ENCODE data around the gene NUP205. TPM values are rescaled to one million over a fixed set of nuclear protein-coding genes. Genes with fewer than 3 reads are reported as not detected.

NUP205 gene, protein sequence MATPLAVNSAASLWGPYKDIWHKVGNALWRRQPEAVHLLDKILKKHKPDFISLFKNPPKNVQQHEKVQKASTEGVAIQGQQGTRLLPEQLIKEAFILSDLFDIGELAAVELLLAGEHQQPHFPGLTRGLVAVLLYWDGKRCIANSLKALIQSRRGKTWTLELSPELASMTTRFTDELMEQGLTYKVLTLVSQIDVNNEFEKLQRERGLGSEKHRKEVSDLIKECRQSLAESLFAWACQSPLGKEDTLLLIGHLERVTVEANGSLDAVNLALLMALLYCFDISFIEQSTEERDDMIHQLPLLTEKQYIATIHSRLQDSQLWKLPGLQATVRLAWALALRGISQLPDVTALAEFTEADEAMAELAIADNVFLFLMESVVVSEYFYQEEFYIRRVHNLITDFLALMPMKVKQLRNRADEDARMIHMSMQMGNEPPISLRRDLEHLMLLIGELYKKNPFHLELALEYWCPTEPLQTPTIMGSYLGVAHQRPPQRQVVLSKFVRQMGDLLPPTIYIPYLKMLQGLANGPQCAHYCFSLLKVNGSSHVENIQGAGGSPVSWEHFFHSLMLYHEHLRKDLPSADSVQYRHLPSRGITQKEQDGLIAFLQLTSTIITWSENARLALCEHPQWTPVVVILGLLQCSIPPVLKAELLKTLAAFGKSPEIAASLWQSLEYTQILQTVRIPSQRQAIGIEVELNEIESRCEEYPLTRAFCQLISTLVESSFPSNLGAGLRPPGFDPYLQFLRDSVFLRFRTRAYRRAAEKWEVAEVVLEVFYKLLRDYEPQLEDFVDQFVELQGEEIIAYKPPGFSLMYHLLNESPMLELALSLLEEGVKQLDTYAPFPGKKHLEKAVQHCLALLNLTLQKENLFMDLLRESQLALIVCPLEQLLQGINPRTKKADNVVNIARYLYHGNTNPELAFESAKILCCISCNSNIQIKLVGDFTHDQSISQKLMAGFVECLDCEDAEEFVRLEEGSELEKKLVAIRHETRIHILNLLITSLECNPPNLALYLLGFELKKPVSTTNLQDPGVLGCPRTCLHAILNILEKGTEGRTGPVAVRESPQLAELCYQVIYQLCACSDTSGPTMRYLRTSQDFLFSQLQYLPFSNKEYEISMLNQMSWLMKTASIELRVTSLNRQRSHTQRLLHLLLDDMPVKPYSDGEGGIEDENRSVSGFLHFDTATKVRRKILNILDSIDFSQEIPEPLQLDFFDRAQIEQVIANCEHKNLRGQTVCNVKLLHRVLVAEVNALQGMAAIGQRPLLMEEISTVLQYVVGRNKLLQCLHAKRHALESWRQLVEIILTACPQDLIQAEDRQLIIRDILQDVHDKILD (N-terminal part only)
- 10 to 100 TPM; 65.1 to 77.3 (median 68.3) TPM for polyA plus RNA-seq (ENCODE audit: insufficient read length in 3 of 3)
- long read RNA-seq, donor 1, full-length matches to known transcripts: 1 of 1 reads
- long read RNA-seq, donor 1, partial matches to known transcripts: 0 of 1 reads
- long read RNA-seq, donor 1, other reads (novel, unspliced or antisense): 0 of 1 reads
- long read RNA-seq, donor 2, full-length matches to known transcripts: 2 of 8 reads
- long read RNA-seq, donor 2, partial matches to known transcripts: 6 of 8 reads
- long read RNA-seq, donor 2, other reads (novel, unspliced or antisense): 0 of 8 reads
- long read RNA-seq, donor 3, full-length matches to known transcripts: 3 of 10 reads
- long read RNA-seq, donor 3, partial matches to known transcripts: 7 of 10 reads
- long read RNA-seq, donor 3, other reads (novel, unspliced or antisense): 0 of 10 reads
- long read RNA-seq, donor 4, full-length matches to known transcripts: 4 of 12 reads
- long read RNA-seq, donor 4, partial matches to known transcripts: 8 of 12 reads
- long read RNA-seq, donor 4, other reads (novel, unspliced or antisense): 0 of 12 reads
- long read RNA-seq, donor 5: 0 reads
- long read RNA-seq, donor 6, full-length matches to known transcripts: 5 of 18 reads
- long read RNA-seq, donor 6, partial matches to known transcripts: 13 of 18 reads
- long read RNA-seq, donor 6, other reads (novel, unspliced or antisense): 0 of 18 reads
- long read RNA-seq, donor 7, partial matches to known transcripts: 31 of 32 reads
- long read RNA-seq, donor 7, other reads (novel, unspliced or antisense): 0 of 32 reads
- long read RNA-seq, donor 8: 0 reads
- long read RNA-seq, donor 9, partial matches to known transcripts: 12 of 12 reads
- long read RNA-seq, donor 9, other reads (novel, unspliced or antisense): 0 of 12 reads
- long read RNA-seq, donor 10, partial matches to known transcripts: 30 of 32 reads
- long read RNA-seq, donor 10, other reads (novel, unspliced or antisense): 0 of 32 reads
- long read RNA-seq, donor 11, full-length matches to known transcripts: 1 of 1 reads
- long read RNA-seq, donor 11, partial matches to known transcripts: 0 of 1 reads
- long read RNA-seq, donor 11, other reads (novel, unspliced or antisense): 0 of 1 reads
- long read RNA-seq, donor 12, partial matches to known transcripts: 16 of 16 reads
- long read RNA-seq, donor 12, other reads (novel, unspliced or antisense): 0 of 16 reads
- long read RNA-seq, donor 13: 0 reads
- long read RNA-seq, donor 14: 0 reads
- long read RNA-seq, donor 15, full-length matches to known transcripts: 2 of 15 reads
- long read RNA-seq, donor 15, partial matches to known transcripts: 13 of 15 reads
- long read RNA-seq, donor 15, other reads (novel, unspliced or antisense): 0 of 15 reads
- long read RNA-seq, donor 16, full-length matches to known transcripts: 12 of 27 reads
- long read RNA-seq, donor 16, partial matches to known transcripts: 15 of 27 reads
- long read RNA-seq, donor 16, other reads (novel, unspliced or antisense): 0 of 27 reads

DNA sequence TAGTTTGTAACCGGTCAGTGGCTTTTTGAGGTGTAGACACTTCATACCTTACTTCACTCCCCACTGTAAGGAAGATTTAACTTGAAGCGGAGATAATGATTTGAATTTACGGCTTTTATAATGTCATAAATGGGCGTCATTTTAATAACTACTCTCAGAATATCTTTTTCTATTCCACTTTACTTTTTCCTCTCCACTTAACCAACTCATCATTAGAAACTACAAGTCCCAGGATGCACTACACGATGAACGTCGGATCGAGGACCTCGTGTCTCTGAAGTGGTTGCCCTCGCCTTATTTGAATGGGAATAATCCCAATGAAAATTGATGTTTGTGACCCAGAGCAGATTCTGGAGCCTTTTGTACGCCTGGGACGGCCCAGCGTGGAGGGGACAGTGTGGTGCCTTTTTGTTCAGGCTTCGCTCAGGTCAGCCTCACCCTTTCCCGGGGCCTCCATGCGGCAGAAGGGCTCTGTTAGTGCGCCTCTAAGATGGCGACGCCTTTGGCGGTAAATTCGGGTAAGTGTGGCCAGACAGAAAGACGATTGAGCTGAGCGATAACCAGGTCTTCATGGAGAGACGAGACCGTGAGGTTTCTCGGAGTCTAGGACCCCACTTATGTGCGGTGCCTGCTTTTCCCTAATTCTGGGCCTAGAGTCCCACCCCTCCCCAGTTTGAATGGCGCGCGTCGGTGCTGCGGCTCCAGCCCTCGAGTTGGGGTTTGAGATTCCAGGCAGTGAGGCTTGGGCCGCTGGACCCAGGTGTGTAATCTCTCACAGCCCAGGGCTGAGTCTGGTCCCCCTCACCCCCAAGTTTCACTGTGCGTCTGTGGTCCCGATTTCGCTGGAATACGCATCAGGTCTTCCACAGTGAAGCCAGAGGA, at the start of gene NUP205:
NUP205 (plus strand) TSS at position 463 of the 882 bp plus-strand sequence; CDS start at position 491, 28 bp downstream.
- DNase-seq (ENCODE audit: extremely low read depth in 1 of 11, low read depth in 9 of 11, low spot score in 4 of 11): peak; percentile 67 to 94 (median 78)

DNA sequence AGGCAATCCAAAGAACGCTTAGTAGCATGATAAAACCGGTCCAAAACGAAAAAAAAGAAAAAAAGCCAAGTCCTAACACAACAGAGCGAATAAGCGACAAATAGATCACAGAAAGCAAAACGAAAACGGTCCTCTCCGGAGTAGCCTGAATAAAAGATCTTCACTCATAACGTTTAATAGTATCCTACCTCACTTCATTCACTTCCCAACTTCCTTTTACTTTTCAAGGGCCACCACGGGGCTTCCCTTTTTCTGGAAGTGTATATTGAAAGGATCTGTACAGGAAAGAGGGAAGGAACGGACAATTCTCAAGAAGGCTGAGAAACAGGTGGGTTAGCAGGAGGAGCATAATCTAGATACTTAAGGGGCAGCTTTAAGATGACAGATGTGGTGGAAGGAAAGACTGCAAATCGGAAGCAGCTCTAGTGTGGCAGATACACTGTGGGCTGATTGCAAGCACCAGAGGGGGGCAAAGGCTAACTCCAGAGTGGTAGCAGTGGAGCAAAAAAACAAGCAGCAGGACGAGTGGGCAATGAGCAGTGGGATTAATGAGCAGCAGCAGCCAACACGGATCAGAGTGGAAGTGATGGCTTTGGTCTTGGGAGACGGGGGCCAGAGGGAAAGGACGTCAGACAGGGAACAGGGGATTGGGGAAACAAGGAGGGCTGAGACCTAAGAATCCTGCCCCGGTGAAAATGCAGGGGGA, 48.7 kb upstream of the NUP205 start:
- peak in 8 of 11 donors; percentile 16 to 38 (median 25) for DNase-seq (ENCODE audit: extremely low read depth in 1 of 11, low read depth in 9 of 11, low spot score in 4 of 11)

DNA sequence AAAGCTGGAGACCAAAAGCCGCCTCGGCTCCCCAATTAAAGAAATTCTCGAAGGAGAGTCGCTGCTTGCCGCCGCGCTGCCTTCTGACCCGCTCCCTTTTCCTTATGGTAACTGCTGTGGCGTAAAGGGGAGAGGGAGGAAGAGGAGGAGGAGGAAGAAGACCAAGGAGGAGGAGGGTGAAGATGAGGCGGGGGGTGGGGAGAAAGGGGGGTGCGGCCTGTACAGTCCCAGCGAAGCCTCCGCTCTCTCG, 48.2 kb upstream of the NUP205 start:
- DNase-seq (ENCODE audit: extremely low read depth in 1 of 11, low read depth in 9 of 11, low spot score in 4 of 11): peak in 1 of 11 donors; percentile 43

DNA sequence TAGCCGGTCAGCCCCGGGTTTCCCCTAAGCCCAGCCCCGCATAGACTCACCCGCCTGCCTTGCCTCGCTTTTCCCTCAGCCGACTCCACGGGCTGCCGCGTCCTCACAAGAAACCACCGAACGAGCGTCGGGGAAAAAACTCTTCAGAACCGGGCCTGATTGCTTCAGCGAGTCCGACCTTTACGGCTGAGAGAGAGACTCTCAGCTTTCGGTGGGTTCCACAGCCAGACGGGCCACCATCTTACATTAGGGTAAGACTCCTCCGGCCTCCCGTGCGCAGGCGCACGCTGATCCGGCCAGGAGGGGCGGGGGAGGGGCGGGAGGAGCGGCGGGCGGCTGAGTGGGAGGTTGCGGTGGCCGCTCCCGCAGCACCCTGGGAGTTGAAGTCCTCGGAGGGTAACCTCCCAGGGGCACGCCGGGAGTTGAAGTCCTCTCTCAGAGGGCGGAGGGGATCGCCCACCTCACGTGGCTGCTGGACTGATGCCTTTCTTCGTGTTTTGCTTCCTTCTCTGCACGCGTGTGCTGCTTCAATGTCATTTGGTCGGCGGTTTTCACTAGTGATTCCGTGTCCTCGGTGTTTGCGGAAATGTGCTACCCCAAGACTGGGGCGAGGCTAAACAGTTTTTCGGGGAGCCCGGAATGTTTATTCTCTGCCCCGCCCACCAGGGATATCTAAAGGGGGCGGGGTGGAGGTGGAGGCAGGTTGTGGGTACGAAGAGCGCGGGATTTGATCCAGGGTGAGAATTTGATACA, 47.7 kb upstream of the NUP205 start, which contains the start of gene CNOT4:
CNOT4 (minus strand) TSS at position 264 of the 753 bp plus-strand sequence. CDS start 71,771 bp downstream, outside the sequence.
- DNase-seq (ENCODE audit: extremely low read depth in 1 of 11, low read depth in 9 of 11, low spot score in 4 of 11): peak; percentile 84 to 96 (median 93)

DNA sequence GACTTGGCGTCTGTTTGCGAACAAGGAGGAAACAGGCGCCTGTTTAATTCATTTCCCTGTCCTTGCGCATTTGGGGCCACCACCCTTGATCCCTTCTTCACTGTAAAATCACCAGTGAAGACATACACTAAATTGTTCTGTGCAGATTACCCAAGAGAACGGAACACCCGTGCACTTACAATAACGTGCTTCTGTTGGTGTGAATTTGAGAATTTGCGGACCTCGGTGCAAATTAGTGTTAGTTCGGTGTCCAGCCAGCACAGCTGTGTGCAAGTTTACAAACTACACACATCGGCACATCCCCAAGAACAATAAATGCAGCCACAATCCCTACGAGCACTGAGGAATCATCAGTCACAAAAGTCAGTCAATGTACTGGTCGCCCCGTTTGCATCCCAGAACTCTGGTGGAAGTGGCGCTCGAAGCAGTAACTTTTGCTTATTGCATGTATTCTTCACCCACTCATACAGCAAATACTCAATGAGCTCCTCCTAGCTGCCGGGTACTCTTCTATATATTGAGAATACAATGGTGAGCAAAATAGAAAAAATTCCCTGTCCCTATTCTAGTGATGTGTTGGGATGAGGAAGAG, 47.0 kb upstream of the NUP205 start:
- DNase-seq (ENCODE audit: extremely low read depth in 1 of 11, low read depth in 9 of 11, low spot score in 4 of 11): peak in 4 of 11 donors; percentile 5 to 14 (median 9)

DNA sequence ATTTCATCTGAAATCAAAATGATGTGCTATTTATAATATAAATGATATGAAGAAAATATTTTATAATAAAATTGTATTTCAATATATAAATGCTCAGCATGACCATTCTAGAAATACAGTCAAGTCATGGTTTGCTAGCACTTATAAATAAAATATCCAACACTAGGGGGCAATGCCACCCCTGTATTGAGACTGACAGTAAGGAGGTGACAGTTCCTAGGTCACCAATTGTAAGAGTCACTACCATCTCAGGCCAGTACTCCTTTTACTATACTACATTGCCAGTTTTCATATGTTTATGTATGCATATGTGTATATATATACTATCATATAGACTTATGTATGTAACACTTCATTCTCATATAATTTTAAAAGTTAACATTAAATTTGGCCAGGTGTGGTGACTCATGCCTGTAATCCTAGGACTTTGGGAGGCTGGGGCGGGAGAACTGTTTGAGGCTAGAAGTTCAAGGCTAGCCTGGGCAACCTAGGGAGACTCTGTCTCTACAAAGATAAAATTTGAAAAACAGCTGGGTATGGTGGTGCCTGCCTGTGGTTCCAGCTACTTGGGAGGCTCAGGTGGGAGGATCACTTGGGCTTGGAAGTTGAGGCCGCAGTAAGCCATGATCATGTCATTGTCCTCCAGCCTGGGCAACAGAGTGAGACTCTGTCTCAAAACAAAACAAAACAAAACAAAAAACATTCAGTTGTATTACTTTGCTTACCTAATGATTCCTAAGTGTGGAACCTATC, 45.4 kb upstream of the NUP205 start:
- peak in 5 of 11 donors; percentile 4 to 39 (median 20) for DNase-seq (ENCODE audit: extremely low read depth in 1 of 11, low read depth in 9 of 11, low spot score in 4 of 11)

DNA sequence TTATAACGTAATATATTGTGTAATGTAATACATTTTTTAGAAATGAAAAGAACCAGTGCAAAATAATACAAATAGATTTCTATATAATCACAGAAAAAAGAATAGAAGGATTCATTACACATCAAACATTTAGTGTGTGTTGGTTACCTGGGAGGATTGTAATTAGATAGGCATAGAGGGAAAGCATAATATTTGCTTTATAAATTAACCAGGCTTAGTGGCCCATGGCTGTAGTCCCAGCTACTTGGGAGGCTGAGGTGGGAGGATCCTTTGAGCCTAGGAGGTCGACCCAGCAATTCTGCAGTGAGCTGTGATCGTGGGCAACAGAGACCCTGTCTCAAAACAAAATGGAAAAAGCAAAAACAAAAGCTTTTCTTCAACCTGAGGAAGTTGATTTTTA, 42.9 kb upstream of the NUP205 start:
- DNase-seq (ENCODE audit: extremely low read depth in 1 of 11, low read depth in 9 of 11, low spot score in 4 of 11): no peak

DNA sequence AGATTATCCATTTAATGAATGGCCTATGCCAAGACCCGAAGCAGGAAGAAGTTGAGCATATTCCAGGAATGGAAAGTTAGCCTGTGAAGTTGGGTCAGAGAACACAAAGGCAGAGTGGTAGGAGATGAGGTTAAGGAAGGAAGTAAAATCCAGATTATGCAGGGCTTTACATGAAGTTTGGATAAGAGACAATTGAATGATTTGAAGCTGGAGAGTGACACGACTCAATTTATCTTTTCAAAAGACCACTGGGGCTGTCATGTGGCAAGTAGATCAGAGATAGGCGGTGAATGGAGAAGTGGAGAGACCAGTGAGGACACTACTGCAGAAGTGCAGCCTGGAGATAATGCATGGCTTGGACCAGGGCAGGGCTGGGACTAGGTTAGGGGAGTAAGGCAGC, 40.7 kb upstream of the NUP205 start:
- DNase-seq (ENCODE audit: extremely low read depth in 1 of 11, low read depth in 9 of 11, low spot score in 4 of 11): no peak

DNA sequence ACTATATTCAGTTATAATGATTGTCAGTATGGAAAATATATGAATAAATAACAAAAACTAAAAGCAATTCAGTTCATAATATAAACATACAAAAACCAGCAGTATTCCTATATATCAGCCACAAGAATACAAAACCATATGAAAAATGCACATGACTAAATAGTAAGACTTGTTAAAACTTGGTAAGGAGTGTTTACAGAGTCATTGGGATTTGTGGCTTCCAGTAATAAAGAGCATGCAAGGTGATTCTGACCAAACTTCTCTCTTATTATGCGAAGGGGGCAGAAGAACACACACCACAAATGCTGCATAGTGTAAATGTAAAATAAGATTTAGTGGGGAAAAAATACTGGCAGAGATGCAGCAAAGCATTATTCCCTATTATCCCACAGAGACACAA, 39.0 kb upstream of the NUP205 start:
- no peak for DNase-seq (ENCODE audit: extremely low read depth in 1 of 11, low read depth in 9 of 11, low spot score in 4 of 11)

DNA sequence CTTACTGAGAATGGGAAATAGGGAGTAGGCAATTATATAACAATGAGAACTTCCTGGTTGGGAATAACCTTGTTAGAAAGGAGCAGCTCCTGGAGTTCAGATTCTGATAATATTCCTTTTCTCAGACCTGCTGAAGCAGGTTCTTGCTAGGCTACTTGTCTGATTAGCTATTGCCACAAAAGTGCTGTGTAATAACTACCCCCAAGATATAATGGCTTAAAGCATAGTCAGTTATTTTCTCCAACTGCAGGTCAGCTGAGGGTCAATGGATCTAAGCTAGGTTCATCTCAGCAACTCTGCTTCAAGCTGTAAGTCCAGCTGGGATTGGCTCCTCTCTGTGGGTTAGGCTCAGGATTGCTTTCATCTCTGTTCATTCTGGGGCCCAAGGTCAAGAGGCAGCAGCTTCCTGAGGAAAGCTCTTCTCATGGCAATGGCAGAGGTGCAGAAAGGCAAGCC, 38.5 kb upstream of the NUP205 start:
- no peak for DNase-seq (ENCODE audit: extremely low read depth in 1 of 11, low read depth in 9 of 11, low spot score in 4 of 11)

DNA sequence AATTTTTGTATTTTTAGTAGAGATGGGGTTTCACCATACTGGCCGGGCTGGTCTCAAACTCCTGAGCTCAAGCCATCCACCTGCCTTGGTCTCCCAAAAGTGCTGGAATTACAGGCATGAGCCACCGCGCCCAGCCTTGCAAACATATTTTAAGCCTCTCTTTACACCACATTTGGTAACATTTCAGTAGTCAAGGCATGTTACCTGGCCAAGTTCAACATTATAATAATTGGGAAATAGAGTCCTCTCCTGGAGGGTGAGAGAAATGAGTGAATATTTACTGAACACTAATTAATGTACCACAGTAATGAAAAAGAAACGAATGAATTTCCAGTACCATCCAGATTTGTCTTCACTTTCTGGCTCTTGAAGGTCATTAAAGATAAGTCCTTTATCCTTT, 37.8 kb upstream of the NUP205 start:
- DNase-seq (ENCODE audit: extremely low read depth in 1 of 11, low read depth in 9 of 11, low spot score in 4 of 11): no peak

DNA sequence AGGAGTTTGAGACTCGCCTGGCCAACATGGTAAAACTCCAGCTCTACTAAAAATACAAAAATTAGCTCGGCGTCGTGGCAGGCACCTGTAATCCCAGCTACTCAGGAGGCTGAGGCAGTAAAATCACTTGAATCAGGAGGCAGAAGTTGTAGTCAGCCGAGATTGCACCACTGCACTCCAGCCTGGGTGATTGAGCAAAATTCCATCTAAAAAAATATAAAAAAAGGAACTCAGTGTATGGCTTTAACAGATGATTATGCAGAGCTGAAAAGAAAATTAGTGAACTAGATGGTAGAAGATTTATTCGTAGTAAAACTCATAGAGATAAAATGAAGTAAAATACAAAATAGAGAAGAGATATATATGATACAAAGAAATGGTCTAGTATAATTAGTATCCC, 35.2 kb upstream of the NUP205 start:
- DNase-seq (ENCODE audit: extremely low read depth in 1 of 11, low read depth in 9 of 11, low spot score in 4 of 11): no peak

DNA sequence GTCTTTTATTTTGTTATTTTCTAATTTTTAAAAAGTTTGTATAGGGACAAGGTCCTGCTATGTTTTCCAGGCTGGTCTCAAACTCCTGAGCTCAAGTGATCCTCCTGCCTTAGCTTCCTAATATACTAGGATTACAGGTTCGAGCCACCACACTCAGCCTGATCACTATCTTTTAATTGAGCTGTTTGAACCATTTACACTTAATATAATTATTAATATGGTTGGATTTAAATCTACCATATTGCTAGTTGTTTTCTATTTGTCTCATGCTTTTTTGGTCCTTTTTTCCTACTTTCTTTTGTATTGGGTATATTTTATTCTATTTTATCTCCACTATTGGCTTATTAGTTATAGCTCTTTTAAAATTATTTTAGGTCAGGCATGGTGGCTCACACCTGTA, 34.6 kb upstream of the NUP205 start:
- DNase-seq (ENCODE audit: extremely low read depth in 1 of 11, low read depth in 9 of 11, low spot score in 4 of 11): no peak
